ENCODE data around the gene DEPDC1B.
"Not testable (repeated sequence)": the region's sequence is repeated elsewhere in the genome, so short reads cannot be mapped to it uniquely, and the experiment has no call there.

Gene DEPDC1B

DNA sequence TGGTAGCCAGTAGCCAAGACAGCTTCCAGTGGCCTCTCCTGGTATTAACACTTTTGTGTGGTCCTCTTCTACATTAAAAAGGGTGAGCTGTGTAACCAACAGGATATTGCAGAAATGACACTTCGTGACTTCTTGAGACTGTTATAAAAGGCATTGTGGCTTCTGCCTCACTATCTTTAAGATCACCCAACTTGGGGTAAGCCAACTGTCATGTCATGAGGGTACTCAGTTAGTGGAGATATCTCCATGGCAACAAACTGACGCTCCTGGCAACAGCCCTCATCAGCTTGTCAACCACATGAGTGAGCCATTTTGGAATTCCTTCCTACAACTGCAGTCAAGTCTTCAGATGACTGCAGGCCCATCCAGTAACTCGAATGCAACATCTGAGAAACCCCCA, 121.7 kb downstream of the DEPDC1B start:
- DNase-seq, result no peak

- no peak for DNase-seq
Measured at GRCh38 chr5:60577116-60577515, 122.8 kb downstream of the DEPDC1B start.

DNA sequence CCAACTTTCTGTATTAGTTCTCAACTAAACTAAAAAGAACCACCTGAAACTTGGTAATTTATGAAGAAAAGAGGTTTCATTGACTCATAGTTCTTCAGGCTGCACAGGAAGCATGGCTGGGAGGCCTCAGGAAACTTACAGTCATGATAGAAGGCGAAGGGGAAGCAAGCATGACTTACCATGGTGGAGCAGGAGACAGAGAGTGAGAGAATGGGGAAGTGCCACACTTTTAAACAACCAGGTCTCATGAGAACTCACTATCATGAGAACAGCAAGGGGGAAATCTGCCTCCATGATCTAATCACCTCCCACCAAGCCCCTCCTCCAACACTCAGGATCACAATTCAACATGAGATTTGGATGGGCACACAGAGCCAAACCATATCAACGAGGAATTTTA, 123.5 kb downstream of the DEPDC1B start:
- DNase-seq, result no peak

- DNase-seq, result no peak
Measured at GRCh38 chr5:60568646-60569045, 131.3 kb downstream of the DEPDC1B start.

- DNase-seq, result no peak
Measured at GRCh38 chr5:60563696-60564324, 136.2 kb downstream of the DEPDC1B start.

DNA sequence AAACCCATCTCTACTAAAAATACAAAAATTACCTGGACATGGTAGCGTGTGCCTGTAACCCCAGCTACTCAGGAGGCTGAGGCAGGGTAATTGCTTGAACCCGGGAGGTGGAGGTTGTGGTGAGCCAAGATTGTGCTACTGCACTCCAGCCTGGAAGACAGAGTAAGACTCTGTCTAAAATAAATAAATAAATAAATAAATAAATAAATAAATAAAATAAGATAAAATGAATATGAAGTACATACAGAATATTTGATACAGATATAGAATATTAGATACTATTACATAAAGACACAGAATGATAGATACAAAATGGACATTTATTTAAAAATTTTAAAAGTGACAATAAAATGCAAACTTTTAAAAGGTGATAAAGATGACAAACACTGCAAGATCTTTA, 146.7 kb downstream of the DEPDC1B start:
- DNase-seq, result not testable (repeated sequence)

DNA sequence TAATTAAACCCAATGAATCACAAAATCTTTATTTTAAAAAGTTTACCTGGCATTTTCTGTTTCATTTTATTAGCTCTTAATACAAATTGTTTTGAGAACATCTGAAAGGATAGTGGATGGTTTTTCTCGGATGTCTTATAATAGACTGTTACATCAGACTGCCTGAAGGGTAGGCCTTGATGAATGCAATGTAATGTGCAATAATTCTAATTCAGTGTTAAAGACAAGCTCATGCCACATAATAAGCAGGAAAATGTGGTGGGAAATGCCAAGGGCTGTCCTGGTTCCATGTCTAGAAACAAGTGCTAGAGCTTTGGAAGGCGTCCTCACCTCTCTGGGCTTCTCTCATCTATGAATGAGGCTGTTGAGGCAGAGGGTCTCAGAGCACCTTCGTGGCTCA, 148.1 kb downstream of the DEPDC1B start:
- DNase-seq, result no peak

DNA sequence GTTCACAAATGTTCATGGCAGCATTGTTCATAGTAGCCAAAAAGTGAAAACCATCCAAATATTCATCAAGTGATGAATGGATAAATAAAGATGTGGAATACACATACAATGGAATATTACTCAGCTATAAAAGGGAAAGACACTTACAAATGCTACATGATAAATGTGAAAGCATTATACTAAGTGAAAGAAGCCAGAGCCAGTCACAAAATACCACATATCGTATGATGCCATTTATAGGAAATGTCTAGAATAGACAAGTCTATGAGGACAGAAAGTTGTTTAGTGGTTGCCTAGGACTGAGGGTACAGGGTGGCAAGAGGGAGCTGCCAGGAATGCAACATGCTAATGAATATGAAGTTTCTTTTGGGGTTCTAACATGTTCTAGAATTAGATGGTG, 148.7 kb downstream of the DEPDC1B start:
- no peak for DNase-seq

DNA sequence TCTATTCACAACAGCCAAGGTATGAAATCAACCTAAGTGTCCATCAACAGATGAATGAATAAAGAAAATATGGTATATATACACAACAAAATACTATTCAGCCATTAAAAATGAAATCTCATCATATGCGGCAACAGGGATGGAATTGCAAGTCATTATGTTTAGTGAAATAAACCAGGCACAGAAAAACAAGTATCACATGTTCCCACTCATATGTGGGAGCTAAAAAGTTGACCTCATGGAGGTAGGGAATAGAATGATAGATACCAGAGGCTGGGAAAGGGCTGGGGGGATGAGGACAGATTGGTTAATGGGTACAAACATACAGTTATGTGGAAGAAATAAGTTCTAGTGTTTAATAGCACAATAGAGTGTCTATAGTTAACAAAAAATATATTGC, 149.7 kb downstream of the DEPDC1B start:
- no peak for DNase-seq

DNA sequence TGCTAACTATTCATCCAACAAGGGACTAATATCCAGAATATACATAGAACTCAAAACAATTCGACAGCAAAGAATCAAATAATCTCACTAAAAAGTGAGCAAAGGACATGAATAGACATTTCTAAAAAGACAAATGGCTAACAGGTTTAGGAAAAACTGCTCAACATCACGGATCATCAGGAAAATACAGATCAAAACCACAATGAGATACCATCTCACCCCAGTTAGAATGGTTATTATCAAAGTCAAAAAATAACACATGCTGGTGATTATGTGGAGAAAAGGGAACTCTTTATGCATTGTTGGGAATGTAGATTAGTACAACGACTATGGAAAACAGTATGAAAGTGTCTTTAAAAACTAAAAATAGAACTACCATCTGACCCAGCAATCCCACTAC, 150.1 kb downstream of the DEPDC1B start:
- DNase-seq, result no peak

Measured in DMS79 (cell line).